KMS-11 (cell line): Measurements from ENCODE around the gene HTT.

Experiments
- H2AFZ ChIP-seq: fragments of 200-600 bp; sonication (generic); 2 replicates; pipeline ENCODE4 v1.6.1; 2016; ENCODE audit warnings: antibody characterized with exemption, mixed run types, low read depth
- H3K27ac ChIP-seq: fragments of 200-600 bp; sonication (generic); 2 replicates; pipeline ENCODE4 v1.6.1; 2016; ENCODE audit warnings: mild to moderate bottlenecking, mixed run types
- H3K27me3 ChIP-seq: fragments of 200-600 bp; sonication (generic); 2 replicates; pipeline ENCODE4 v1.6.1; 2017; ENCODE audit warnings: mild to moderate bottlenecking, low read depth, mixed run types, moderate library complexity; ENCODE audit not compliant: insufficient read depth
- H3K36me3 ChIP-seq: fragments of 200-600 bp; sonication (generic); 2 replicates; pipeline ENCODE4 v1.6.1; 2017; ENCODE audit warnings: mild to moderate bottlenecking, mixed run types; ENCODE audit not compliant: insufficient read depth
- H3K4me1 ChIP-seq: fragments of 200-600 bp; sonication (generic); 2 replicates; pipeline ENCODE4 v1.6.1; 2016; ENCODE audit warnings: mild to moderate bottlenecking, low read depth, mixed run types; ENCODE audit not compliant: poor library complexity, severe bottlenecking
- H3K4me2 ChIP-seq: fragments of 200-600 bp; sonication (generic); 2 replicates; pipeline ENCODE4 v1.7.0; 2016; ENCODE audit warnings: mild to moderate bottlenecking, mixed run types
- H3K4me3 ChIP-seq: fragments of 200-600 bp; sonication (generic); IDR thresholded peaks from 2 replicates; pipeline ENCODE4 v1.6.1; 2017; ENCODE audit warnings: low read depth, low read length, mixed read lengths; ENCODE audit not compliant: insufficient read depth
- H3K79me2 ChIP-seq: fragments of 200-600 bp; sonication (generic); 2 replicates; pipeline ENCODE4 v1.6.1; 2016; ENCODE audit warnings: low read depth, mixed run types; ENCODE audit not compliant: insufficient read depth
- H3K9ac ChIP-seq: fragments of 200-600 bp; sonication (generic); 2 replicates; pipeline ENCODE4 v1.6.1; 2016; ENCODE audit warnings: mild to moderate bottlenecking, mixed run types
- H4K20me1 ChIP-seq: fragments of 200-600 bp; sonication (generic); 2 replicates; pipeline ENCODE4 v1.6.1; 2016; ENCODE audit warnings: mild to moderate bottlenecking, mixed run types; ENCODE audit not compliant: insufficient read depth
- TF ChIP-seq, protein P1 (sequence below): fragments of 200-600 bp; sonication (generic); conservative IDR thresholded peaks from 2 replicates; pipeline ENCODE4 v1.6.1; 2017; ENCODE audit warnings: low read depth, mild to moderate bottlenecking, antibody characterized with exemption, low read length, moderate library complexity, mixed read lengths

The HTT gene

DNA sequence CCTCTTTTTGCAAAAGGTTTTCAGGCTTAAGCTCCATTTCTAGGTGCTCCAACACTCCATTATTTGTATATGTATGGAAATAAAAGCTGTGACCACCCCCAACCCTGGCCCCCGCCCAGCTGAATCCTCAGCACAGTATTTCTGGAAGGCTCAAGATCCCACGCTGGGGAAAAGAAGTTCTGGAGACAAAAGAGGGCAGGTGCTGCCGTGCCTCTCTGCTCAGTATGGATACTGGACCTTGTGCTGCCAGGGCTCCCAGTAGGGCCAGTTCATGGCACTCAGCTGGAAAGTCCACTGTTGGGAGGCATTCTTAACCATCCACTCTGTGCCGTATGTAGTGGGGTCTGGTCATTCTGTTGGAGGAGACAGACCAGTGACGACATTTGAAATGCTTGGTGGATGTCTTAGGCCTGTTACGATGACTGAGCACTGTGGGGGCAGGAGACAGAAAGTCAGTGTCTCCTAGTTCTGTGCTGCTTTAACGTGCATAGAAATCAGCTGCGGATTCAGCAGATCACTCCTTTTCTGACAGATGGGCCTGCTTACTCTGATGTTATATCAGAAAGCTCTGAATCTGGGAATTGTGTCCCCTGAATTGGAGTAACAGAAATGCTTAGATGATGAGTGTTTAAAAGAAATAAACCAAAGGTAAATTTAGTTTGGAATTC, 126.1 kb downstream of the HTT start:
- Histone ChIP-seq H3K4me3 (no peak overlapping the region), H3K9ac (no peak overlapping the region)

DNA sequence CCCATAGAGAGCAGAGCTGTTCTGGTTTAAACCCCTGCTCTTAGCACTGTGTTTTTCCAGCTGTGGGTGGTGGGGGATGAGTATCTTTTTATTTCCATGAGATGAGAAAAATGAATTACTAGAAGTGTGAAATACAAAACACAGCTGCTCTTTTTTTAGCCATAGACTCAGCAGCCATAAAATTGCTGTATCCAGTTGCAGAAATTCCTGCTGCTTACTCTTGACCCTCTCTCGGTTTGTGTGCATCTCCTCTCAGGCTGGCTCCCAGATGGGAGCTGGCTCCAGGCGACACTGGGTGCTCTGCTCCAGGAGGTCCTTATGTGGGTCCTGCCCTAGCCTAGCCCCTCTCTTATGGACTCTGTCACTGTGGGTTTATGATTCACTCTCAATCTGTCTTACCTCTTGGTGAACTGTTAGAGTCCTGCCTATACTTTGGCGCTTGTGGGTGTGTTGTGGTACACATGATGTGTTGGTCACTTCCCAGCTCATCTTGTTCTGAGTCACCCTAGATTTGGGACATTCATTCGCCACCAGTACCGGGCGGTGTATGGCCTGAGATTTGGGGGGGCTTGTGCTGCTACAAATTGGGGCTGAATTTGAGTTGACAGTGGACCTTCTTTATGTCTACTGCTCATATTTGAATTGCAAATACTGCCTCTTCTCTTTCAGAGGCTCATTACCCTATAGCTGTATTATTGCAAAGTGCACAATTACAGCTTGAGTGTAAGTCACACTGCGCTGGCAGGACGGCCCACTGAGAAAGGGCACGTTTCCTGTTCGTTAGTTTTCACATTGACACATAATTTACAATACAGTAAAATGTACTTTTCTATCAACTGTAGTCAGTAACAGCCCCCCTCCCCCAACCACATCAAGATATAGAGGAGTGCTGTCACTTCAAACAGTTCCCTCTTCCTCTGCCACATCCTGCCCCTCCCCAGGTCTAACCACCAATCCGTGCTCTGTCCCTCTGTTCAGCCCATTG, 127.5 kb downstream of the HTT start:
- Histone ChIP-seq H3K27me3 (no peaks in the 10 kb centered on the region), H3K4me2 (no peak overlapping the region), H3K27ac (no peak overlapping the region), H3K36me3 (no peaks in the 10 kb centered on the region), H2AFZ (no peak overlapping the region), H3K79me2 (no peaks in the 10 kb centered on the region), H3K4me3 (no peak overlapping the region), H4K20me1 (no peaks in the 10 kb centered on the region), H3K4me1 (no peaks in the 10 kb centered on the region), H3K9ac (no peak overlapping the region)
- TF ChIP-seq, protein P1, sequence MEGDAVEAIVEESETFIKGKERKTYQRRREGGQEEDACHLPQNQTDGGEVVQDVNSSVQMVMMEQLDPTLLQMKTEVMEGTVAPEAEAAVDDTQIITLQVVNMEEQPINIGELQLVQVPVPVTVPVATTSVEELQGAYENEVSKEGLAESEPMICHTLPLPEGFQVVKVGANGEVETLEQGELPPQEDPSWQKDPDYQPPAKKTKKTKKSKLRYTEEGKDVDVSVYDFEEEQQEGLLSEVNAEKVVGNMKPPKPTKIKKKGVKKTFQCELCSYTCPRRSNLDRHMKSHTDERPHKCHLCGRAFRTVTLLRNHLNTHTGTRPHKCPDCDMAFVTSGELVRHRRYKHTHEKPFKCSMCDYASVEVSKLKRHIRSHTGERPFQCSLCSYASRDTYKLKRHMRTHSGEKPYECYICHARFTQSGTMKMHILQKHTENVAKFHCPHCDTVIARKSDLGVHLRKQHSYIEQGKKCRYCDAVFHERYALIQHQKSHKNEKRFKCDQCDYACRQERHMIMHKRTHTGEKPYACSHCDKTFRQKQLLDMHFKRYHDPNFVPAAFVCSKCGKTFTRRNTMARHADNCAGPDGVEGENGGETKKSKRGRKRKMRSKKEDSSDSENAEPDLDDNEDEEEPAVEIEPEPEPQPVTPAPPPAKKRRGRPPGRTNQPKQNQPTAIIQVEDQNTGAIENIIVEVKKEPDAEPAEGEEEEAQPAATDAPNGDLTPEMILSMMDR = no peak

More for the DNA sequence above, 126.1 kb downstream of the HTT start:
- TF ChIP-seq, protein P1 = no peak
- Histone ChIP-seq H3K27me3 (no peaks in the 10 kb centered on the region), H2AFZ (no peak overlapping the region), H4K20me1 (no peaks in the 10 kb centered on the region), H3K27ac (no peak overlapping the region), H3K79me2 (no peaks in the 10 kb centered on the region), H3K4me2 (no peak overlapping the region), H3K36me3 (no peaks in the 10 kb centered on the region), H3K4me1 (no peaks in the 10 kb centered on the region)

DNA sequence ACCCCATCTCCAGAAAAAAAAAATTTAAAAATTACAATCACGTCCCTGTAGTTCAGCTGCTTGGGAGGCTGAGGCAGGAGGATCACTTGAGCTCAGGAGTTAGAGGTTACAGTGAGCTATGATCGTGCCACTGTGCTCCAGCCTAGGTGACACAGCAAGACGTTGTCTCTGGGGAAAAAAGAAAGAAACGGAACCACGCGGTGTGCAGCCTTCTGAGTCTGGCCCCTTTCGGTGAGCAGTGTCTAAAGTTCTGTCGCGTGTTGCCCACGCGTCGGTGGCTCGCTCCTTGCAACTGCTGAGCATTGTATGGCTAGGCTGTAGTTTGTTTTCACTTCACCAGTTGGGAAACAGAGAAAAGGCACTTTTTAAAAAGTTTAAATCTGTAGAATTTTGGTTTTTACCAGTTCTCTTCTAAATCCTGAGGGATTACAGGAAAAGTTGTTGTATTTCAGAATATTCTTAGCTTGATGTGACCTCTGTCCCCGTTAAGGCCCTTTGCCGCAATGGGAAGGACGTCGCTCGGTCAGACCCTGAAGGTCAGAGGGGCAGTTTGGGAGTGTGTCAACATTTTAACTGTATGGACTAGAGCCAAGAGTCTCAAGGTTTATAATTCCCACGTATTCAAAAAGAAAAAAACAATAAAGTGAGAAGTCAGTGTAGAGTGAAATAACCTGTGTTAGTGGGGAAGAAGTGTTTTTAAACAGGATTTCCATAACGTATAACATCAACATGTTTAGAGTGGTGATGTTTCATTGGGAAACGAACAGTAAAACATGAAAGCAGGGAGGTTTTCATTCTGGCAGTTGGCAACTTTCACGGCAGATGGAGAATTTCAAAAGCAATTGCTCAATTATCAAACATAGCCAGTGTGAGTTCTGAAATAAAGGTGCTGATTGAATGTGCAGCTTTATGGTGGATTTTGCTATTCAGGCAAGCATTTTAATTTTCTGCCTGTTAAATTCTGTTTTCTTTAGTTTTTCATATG, 128.6 kb downstream of the HTT start:
- Histone ChIP-seq H3K27ac (no peak overlapping the region), H3K27me3 (no peaks in the 10 kb centered on the region), H3K4me1 (no peaks in the 10 kb centered on the region), H4K20me1 (no peaks in the 10 kb centered on the region), H3K4me2 (no peak overlapping the region), H3K9ac (no peak overlapping the region), H3K4me3 (no peak overlapping the region), H3K79me2 (no peaks in the 10 kb centered on the region), H2AFZ (no peak overlapping the region), H3K36me3 (no peaks in the 10 kb centered on the region)
- TF ChIP-seq, protein P1 = no peak

DNA sequence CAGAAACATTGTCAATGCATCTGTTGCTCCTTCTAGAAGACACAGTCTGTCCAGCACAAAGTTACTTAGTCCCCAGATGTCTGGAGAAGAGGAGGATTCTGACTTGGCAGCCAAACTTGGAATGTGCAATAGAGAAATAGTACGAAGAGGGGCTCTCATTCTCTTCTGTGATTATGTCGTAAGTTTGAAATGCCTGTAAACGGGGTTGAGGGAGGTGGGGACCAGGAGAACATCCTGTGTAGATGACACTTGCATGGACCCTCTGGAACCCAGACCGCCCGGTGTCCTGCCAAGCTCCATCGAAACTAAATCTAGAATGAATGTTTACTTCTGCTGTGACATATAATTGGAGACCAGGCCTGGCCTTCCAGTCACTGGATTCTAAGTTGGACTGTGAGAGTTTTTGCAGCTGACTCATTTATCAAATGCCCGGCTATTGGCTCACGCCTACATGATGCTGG, 129.5 kb downstream of the HTT start:
- H3K4me3 ChIP-seq = no peak overlapping the region
- H3K79me2 ChIP-seq = no peaks in the 10 kb centered on the region
- no peaks in the 10 kb centered on the region for H4K20me1 ChIP-seq
- TF ChIP-seq, protein P1 = no peak
- H3K4me1 ChIP-seq = no peaks in the 10 kb centered on the region
- H2AFZ ChIP-seq = no peak overlapping the region
- no peaks in the 10 kb centered on the region for H3K36me3 ChIP-seq
- H3K4me2 ChIP-seq = no peak overlapping the region
- H3K27ac ChIP-seq = no peak overlapping the region
- no peaks in the 10 kb centered on the region for H3K27me3 ChIP-seq
- H3K9ac ChIP-seq = no peak overlapping the region
